ENCODE data around the gene LYSMD1. TPM values are rescaled to one million over a fixed set of nuclear protein-coding genes. Genes with fewer than 3 reads are reported as not detected.

The LYSMD1 gene
- total and polyA plus RNA-seq, 2 of the 8 experiments (the other 6 are each of a cell fraction or from before 2014, with no cell fraction given) = 2.4 to 6.0 TPM

DNA sequence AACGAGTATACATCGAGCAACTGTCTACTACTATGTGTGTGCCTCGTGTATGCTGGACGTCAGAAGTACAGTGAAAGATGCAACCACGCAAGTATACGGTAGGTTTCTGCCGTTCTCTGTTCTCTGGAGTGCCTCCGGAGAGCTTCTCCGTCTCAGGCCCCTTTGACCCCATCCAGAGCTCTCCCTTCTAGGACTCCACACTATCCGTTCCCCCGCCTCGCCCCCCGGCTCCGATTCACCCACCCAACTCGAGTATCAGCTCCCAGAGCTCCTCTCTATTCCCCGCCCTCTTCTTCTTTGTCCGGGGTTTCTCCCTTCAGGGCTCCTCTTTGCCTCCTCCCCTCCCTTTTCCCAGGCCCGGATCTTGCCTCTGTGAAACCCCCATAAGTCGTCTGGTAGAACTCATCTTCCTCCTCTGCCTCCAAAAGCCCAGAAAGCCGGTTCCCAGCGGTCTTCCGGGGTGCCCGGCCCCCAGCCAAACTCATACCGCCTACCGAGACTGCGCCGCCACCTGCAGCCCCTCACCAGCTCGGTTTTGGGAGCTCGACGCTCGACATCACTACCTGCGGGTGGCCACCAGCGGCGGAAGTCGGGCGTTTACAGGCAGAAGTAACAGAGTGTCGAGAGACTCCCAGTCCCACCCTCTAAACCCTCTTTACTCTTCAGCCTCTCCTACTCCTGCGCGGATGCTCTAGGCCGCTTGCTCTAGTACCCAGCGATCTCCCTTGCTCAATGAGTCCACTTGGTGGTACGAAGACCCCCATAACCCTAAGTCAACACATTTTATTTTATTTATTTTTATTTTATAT is 24.1 kb upstream of the LYSMD1 start, which contains the start of gene VPS72:
Gene VPS72, minus strand, starts transcription at position 561 of the 809 bp plus-strand sequence. Its CDS starts 76 bp downstream, at position 485.
- Histone ChIP-seq H2BK12ac (ENCODE audit: low read depth, low read length) (no peak within 1 kb of the TSS), H3K79me1 (ENCODE audit: low read depth, low read length) (peaks cover 3% of the 10 kb centered on the region; the same call in 1 of the 2 replicates), H2BK15ac (ENCODE audit: low read length) (no peak within 1 kb of the TSS), H3K4me2 (ENCODE audit: insufficient read depth in 1 of 2, low read depth in 2 of 2, low read length in 2 of 2) (peak within 1 kb of the TSS; percentile 70 to 73), H3K27me3 (replicated peaks in 1 of 4; ENCODE audit: control insufficient read depth in 3 of 4, extremely low read depth in 1 of 4, insufficient read depth in 3 of 4, low read length in 3 of 4) (no peaks in the 10 kb centered on the region), H2AFZ (ENCODE audit: low read length) (peak within 1 kb of the TSS; percentile 68), H2BK20ac (ENCODE audit: low read length) (no peak within 1 kb of the TSS), H3K23me2 (ENCODE audit: low read depth, low read length) (no peaks in the 10 kb centered on the region; the same call in 1 of the 2 replicates), H3K9me3 (ENCODE audit: insufficient read depth in 2 of 2, low read depth in 1 of 2, low read length in 1 of 2) (no peaks in the 10 kb centered on the region), H4K8ac (ENCODE audit: extremely low read depth, insufficient read depth, low read length) (peak within 1 kb of the TSS; percentile 98; the same call in 1 of the 2 replicates), H3K18ac (ENCODE audit: extremely low read depth, low read length) (0 out of 2 replicates have a peak within 1 kb of the TSS, but pooled peaks have one; percentile 42), H3K79me2 (ENCODE audit: control insufficient read depth in 1 of 2, insufficient read depth in 2 of 2, low read length in 2 of 2) (peaks cover 7 to 33% of the 10 kb centered on the region in 2 experiments), H4K91ac (replicated peaks; ENCODE audit: insufficient read length, low read length) (no peak within 1 kb of the TSS), H3K4ac (replicated peaks; ENCODE audit: insufficient read length, low read depth, low read length) (no peak within 1 kb of the TSS), H3K56ac (replicated peaks; ENCODE audit: insufficient read length, low read depth, low read length) (peak within 1 kb of the TSS; percentile 51), H3K23ac (ENCODE audit: insufficient read length) (no peak within 1 kb of the TSS), H3K9ac (replicated peaks in 1 of 4; ENCODE audit: extremely low read depth in 1 of 4, low read depth in 3 of 4, low read length in 3 of 4) (peak within 1 kb of the TSS; percentile 80 to 95 (median 88)), H2BK5ac (ENCODE audit: low read depth, low read length) (peak within 1 kb of the TSS; percentile 74; the same call in 1 of the 2 replicates), H4K20me1 (replicated peaks in 1 of 2; ENCODE audit: control insufficient read depth in 1 of 2, insufficient read depth in 2 of 2, low read length in 2 of 2) (peaks cover 0 to 3% of the 10 kb centered on the region in 2 experiments), H2BK120ac (replicated peaks; ENCODE audit: low read depth, low read length) (no peak within 1 kb of the TSS), H3K4me1 (replicated peaks in 1 of 4; ENCODE audit: control insufficient read depth in 3 of 4, insufficient read depth in 4 of 4, low read length in 3 of 4) (no peaks in the 10 kb centered on the region), H3K36me3 (ENCODE audit: control insufficient read depth in 2 of 4, insufficient read depth in 4 of 4, low read length in 3 of 4) (peaks cover under 1 to 12% (median 10%) of the 10 kb centered on the region in 4 experiments; a peak in 5 of 8 replicates), H4K5ac (ENCODE audit: insufficient read length, low read depth, low read length) (peak within 1 kb of the TSS; percentile 20), H3K27ac (ENCODE audit: low read depth, low read length) (peak within 1 kb of the TSS; percentile 71), H3K4me3 (ENCODE audit: extremely low read depth in 1 of 4, insufficient read depth in 2 of 4, low read depth in 3 of 4, low read length in 4 of 4) (peak within 1 kb of the TSS; percentile 70 to 98 (median 95)), H3K14ac (ENCODE audit: insufficient read length) (no peak within 1 kb of the TSS), H2AK5ac (ENCODE audit: low read depth, low read length) (no peak within 1 kb of the TSS)
- CTCF ChIA-PET (ENCODE audit: partially characterized antibody) = interaction anchor here (0.6 to 1.5 kb wide), 8 partner anchors 11 to 184 kb away, joined by 3 to 6 read pairs (median 3); partner anchors contain the start of genes LYSMD1 and TMOD4
- 3% methylated on average over 42 of the region's 42 CpGs; no CpG with 5 or more reads in 1 of the 2 experiments for WGBS, 2 experiments (ENCODE audit: extremely low coverage in 1 of 2, insufficient coverage in 1 of 2, insufficient read length in 1 of 2, insufficient replicate concordance in 2 of 2, low coverage in 1 of 2, low lambda C conversion rate in 2 of 2, missing lambda C conversion rate in 1 of 2)
- FAIRE-seq (no peak), DNase-seq (ENCODE audit: low read depth in 1 of 2, low spot score in 2 of 2) (peak; percentile 60 to 86)
- POLR2A ChIA-PET (ENCODE audit: partially characterized antibody) = interaction anchor here (0.7 to 2.7 kb wide), 25 partner anchors 9 to 230 kb away, joined by 3 to 13 read pairs (median 5); partner anchors contain the start of genes C1orf56, CDC42SE1, PIP5K1A and PSMD4
- TF ChIP-seq EZH2 (IDR thresholded peaks at IDR 0.05; ENCODE audit: low read depth, low read length, severe bottlenecking) (no peak), JUN (IDR thresholded peaks at IDR 0.05; ENCODE audit: low read depth, low read length) (no peak)
- TF ChIP-seq, protein P1, sequence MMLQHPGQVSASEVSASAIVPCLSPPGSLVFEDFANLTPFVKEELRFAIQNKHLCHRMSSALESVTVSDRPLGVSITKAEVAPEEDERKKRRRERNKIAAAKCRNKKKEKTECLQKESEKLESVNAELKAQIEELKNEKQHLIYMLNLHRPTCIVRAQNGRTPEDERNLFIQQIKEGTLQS (IDR thresholded peaks at IDR 0.05; ENCODE audit: insufficient read depth, low read depth, low read length) = no peak
